HepG2 (cell line): ENCODE results near the gene RIMBP2. TPM values are rescaled to one million over a fixed set of nuclear protein-coding genes. Genes with fewer than 3 reads are reported as not detected.

ENCODE experiments used
- ATAC-seq: fragments of 200-7000 bp; cut with Tn5 transposase; 3 replicates; pipeline ENCODE4 v1.9.1; 2020; ENCODE audit warnings: mild to moderate bottlenecking, moderate library complexity
- BruUV-seq: library from RNA; stranded (reverse); fragments of 400-500 nt; replicated peaks from 2 replicates; lab custom pipeline; 2021; lab: Mats Ljungman, UMichigan
- CTCF ChIA-PET: fragments of 300-600 bp; formaldehyde crosslinking; extraction: SDS; loops from one replicate; lab custom pipeline; 2021; ENCODE audit warnings: low total read pairs, inconsistent platforms, low intra/inter-chr PET ratio; lab: Yijun Ruan, JAX
- POLR2A ChIA-PET: fragments of 350-600 bp; sonication (Branson Sonifier 250); formaldehyde crosslinking; loops from one replicate; lab custom pipeline; 2020; ENCODE audit warnings: antibody characterized with exemption, inconsistent platforms; lab: Yijun Ruan, JAX
- DNase-seq: peaks from one replicate; pipeline ENCODE4 v3.0.0-alpha.2; 2015; ENCODE audit warnings: low spot score
- FAIRE-seq: peaks from 3 replicates; lab custom pipeline; 2011; peaks lifted over from hg19 to GRCh38; lab: Jason Lieb, UNC
- H2AFZ ChIP-seq: one replicate; pipeline ENCODE4 v1.6.1; 2011; ENCODE audit warnings: low read length, inconsistent platforms
- H3K27ac ChIP-seq: fragments of 300-600 bp; 3 replicates; pipeline ENCODE4 v1.8.0; 2011; ENCODE audit warnings: mixed run types, mild to moderate bottlenecking, mixed read lengths, low read length, inconsistent platforms; ENCODE audit not compliant: insufficient read depth; ENCODE audit errors: extremely low read length
- H3K27me3 ChIP-seq, 2 experiments: fragments of 200-600 bp in 1 of 2; 2 replicates in 1 of 2; 3 replicates in 1 of 2; pipeline versions ENCODE4 v1.6.0 to v1.8.0; 2011; ENCODE audit warnings: low read length in 2 of 2, mild to moderate bottlenecking in 2 of 2, moderate library complexity in 2 of 2, inconsistent platforms in 1 of 2; ENCODE audit not compliant: insufficient read depth in 2 of 2, control insufficient read depth in 1 of 2
- H3K36me3 ChIP-seq, 2 experiments: fragments of 200-600 bp in 1 of 2; replicated peaks in 1 of 2; 2 replicates in 1 of 2; 3 replicates in 1 of 2; pipeline versions ENCODE4 v1.5.1 to v1.8.0; 2011; ENCODE audit warnings: low read length in 2 of 2, inconsistent platforms in 1 of 2; ENCODE audit not compliant: insufficient read depth in 2 of 2, control insufficient read depth in 1 of 2
- H3K4me1 ChIP-seq: 2 replicates; pipeline ENCODE4 v1.5.1; 2012; ENCODE audit warnings: low read length, inconsistent platforms; ENCODE audit not compliant: insufficient read depth
- H3K4me2 ChIP-seq: 2 replicates; pipeline ENCODE4 v1.6.0; 2011; ENCODE audit warnings: low read depth, low read length, inconsistent platforms
- H3K4me3 ChIP-seq, 3 experiments: fragments of 200-600 bp in 1 of 3; sonication (generic), shearing (Covaris generic) in 1 of 3; replicated peaks in 1 of 3; 2 replicates each; pipeline ENCODE4 v1.5.1; 2011 to 2016; ENCODE audit warnings: low read length in 3 of 3, inconsistent platforms in 2 of 3, low read depth in 2 of 3, mild to moderate bottlenecking in 2 of 3, control low read depth in 1 of 3, mixed read lengths in 1 of 3; ENCODE audit not compliant: insufficient read depth in 1 of 3
- H3K79me2 ChIP-seq: one replicate; pipeline ENCODE4 v1.6.1; 2011; ENCODE audit warnings: low read length, inconsistent platforms; ENCODE audit not compliant: insufficient read depth
- H3K9ac ChIP-seq: 2 replicates; pipeline ENCODE4 v1.6.0; 2011; ENCODE audit warnings: mild to moderate bottlenecking, low read depth, low read length, inconsistent platforms; ENCODE audit not compliant: insufficient read depth
- H3K9me3 ChIP-seq: 2 replicates; pipeline ENCODE4 v1.5.1; 2012; ENCODE audit warnings: mild to moderate bottlenecking, low read length
- H4K20me1 ChIP-seq: 2 replicates; pipeline ENCODE4 v1.6.0; 2011; ENCODE audit warnings: inconsistent platforms, mild to moderate bottlenecking, low read length, moderate library complexity; ENCODE audit not compliant: insufficient read depth
- DR1 ChIP-seq: sonication (generic); formaldehyde crosslinking; IDR thresholded peaks from 2 replicates; pipeline ENCODE4 v1.8.0; 2021; ENCODE audit warnings: mild to moderate bottlenecking, missing genetic modification reagents, inconsistent platforms
- HIVEP1 ChIP-seq: sonication (generic); formaldehyde crosslinking; IDR thresholded peaks from 2 replicates; pipeline ENCODE4 v1.4.0; 2020; ENCODE audit warnings: mild to moderate bottlenecking, missing genetic modification reagents
- IKZF4 ChIP-seq: sonication (generic); formaldehyde crosslinking; IDR thresholded peaks from 2 replicates; pipeline ENCODE4 v1.5.1; 2020; ENCODE audit warnings: borderline replicate concordance, mild to moderate bottlenecking, low read depth, missing genetic modification reagents; ENCODE audit errors: not compliant biosample characterization
- IRX3 ChIP-seq: sonication (generic); formaldehyde crosslinking; IDR thresholded peaks from 2 replicates; pipeline ENCODE4 v1.8.1; 2023; ENCODE audit warnings: mild to moderate bottlenecking, low read depth, missing genetic modification reagents, borderline replicate concordance
- MZF1 ChIP-seq: sonication (generic); formaldehyde crosslinking; IDR thresholded peaks from 2 replicates; pipeline ENCODE4 v1.8.1; 2023; ENCODE audit warnings: mild to moderate bottlenecking, missing genetic modification reagents, borderline replicate concordance
- PHF5A ChIP-seq: IDR thresholded peaks from one replicate; pipeline ENCODE4 v1.6.1; 2018; ENCODE audit warnings: low read depth, missing genetic modification reagents; ENCODE audit not compliant: unreplicated experiment
- RBM22 ChIP-seq: fragments of 200-400 bp; formaldehyde crosslinking; optimal IDR thresholded peaks from 2 replicates; pipeline ENCODE3; 2017; ENCODE audit warnings: mild to moderate bottlenecking, low read length, moderate library complexity
- STAG1 ChIP-seq: sonication (generic); formaldehyde crosslinking; IDR thresholded peaks from 2 replicates; pipeline ENCODE4 v1.4.0; 2020; ENCODE audit warnings: missing genetic modification reagents
- WGBS: methylation state at CpG from one replicate; pipeline ENCODE4 v1.1.6; 2017; ENCODE audit warnings: low lambda C conversion rate; 5-methylcytosine and 5-hydroxymethylcytosine counted together
- in situ Hi-C: cut with HindIII; loops from 2 replicates; pipeline ENCODE4 v1.10.0; 2017; ENCODE audit warnings: low pct_unique_long_range_greater_than_20kb; ENCODE audit not compliant: extremely low pct_ligation_motif_present
- intact Hi-C: fragments of 100-400 bp; cut with micrococcal nuclease; formaldehyde crosslinking; loops from one replicate; pipeline ENCODE4 v1.10.0; 2022; ENCODE audit not compliant: unreplicated experiment
- polyA plus RNA-seq, 8 experiments: library from polyadenylated mRNA; depleted of rRNA in 3 of 8; stranded (reverse) in 7 of 8; unstranded in 1 of 8; fragments of >200 nt; fragmentation: Illumina TruSeq in 4 of 8; extraction: Trizol in 4 of 8; gene quantifications; 2 replicates each; pipeline versions ENCODE4 v1.2.1 to v1.2.3, GENCODE V29; 2011 to 2016; ENCODE audit warnings: low read depth in 4 of 8, missing spikeins in 1 of 8, mixed read lengths in 1 of 8; ENCODE audit not compliant: insufficient read depth in 1 of 8
- total RNA-seq, 5 experiments: library from RNA; depleted of rRNA; stranded (reverse); fragments of >200 nt; fragmentation: Illumina TruSeq; extraction: Trizol; gene quantifications; 2 replicates each; pipeline ENCODE4 v1.2.3, GENCODE V29; 2016; ENCODE audit warnings: low read depth in 1 of 5
- TF ChIP-seq, protein P1 (sequence below): sonication (generic); formaldehyde crosslinking; IDR thresholded peaks from 2 replicates; pipeline ENCODE4 v1.4.0; 2020; ENCODE audit warnings: missing genetic modification reagents, borderline replicate concordance
- TF ChIP-seq, protein P2 (sequence below): sonication (generic); formaldehyde crosslinking; IDR thresholded peaks from 2 replicates; pipeline ENCODE4 v1.9.0; 2021; ENCODE audit warnings: missing genetic modification reagents, borderline replicate concordance
- TF ChIP-seq, protein P3 (sequence below): sonication (generic); formaldehyde crosslinking; IDR thresholded peaks from 2 replicates; pipeline ENCODE4 v1.4.0; 2020; ENCODE audit warnings: missing genetic modification reagents, mild to moderate bottlenecking, borderline replicate concordance

RIMBP2 gene
- total and polyA plus RNA-seq, 2 of the 13 experiments (the other 11 are each of a cell fraction or from before 2014, with no cell fraction given), result 0.03 TPM; not detected in 1

DNA sequence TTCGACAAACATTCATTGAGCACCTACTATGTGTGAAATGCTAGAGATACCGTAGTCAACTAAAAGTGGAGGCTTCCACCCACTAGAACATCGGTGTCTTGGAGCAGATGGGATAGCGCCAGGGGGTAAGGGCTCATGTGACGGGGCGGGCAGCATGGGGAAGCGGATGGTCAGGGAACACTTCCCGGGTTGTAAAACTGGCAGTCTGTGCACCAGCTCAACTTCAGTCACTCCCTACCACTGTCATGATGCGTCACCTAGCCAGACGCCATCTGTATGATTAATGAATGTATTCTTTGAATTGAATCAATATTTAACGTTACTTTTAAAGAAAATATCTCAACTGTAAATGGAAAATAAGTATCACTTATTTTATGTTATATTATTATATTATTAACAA is 284.9 kb downstream of the RIMBP2 start:
- intact Hi-C loops (no loop called here), in situ Hi-C loops (no loop called here)
- H3K9me3 ChIP-seq, result no peaks in the 10 kb centered on the region
- WGBS, result 36% methylated on average over 11 of the region's 11 CpGs
- TF ChIP-seq, protein P1, sequence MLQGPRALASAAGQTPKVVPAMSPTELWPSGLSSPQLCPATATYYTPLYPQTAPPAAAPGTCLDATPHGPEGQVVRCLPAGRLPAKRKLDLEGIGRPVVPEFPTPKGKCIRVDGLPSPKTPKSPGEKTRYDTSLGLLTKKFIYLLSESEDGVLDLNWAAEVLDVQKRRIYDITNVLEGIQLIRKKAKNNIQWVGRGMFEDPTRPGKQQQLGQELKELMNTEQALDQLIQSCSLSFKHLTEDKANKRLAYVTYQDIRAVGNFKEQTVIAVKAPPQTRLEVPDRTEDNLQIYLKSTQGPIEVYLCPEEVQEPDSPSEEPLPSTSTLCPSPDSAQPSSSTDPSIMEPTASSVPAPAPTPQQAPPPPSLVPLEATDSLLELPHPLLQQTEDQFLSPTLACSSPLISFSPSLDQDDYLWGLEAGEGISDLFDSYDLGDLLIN (CRISPR knock-in tag), result no peak
- TF ChIP-seq HIVEP1 (no peak), DR1 (CRISPR knock-in tag) (no peak), RBM22 (no peak), MZF1 (no peak), IRX3 (no peak), IKZF4 (no peak), PHF5A (CRISPR knock-in tag) (no peak), STAG1 (CRISPR knock-in tag) (no peak)
- TF ChIP-seq, protein P2, sequence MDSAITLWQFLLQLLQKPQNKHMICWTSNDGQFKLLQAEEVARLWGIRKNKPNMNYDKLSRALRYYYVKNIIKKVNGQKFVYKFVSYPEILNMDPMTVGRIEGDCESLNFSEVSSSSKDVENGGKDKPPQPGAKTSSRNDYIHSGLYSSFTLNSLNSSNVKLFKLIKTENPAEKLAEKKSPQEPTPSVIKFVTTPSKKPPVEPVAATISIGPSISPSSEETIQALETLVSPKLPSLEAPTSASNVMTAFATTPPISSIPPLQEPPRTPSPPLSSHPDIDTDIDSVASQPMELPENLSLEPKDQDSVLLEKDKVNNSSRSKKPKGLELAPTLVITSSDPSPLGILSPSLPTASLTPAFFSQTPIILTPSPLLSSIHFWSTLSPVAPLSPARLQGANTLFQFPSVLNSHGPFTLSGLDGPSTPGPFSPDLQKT (CRISPR knock-in tag), result no peak
- TF ChIP-seq, protein P3, sequence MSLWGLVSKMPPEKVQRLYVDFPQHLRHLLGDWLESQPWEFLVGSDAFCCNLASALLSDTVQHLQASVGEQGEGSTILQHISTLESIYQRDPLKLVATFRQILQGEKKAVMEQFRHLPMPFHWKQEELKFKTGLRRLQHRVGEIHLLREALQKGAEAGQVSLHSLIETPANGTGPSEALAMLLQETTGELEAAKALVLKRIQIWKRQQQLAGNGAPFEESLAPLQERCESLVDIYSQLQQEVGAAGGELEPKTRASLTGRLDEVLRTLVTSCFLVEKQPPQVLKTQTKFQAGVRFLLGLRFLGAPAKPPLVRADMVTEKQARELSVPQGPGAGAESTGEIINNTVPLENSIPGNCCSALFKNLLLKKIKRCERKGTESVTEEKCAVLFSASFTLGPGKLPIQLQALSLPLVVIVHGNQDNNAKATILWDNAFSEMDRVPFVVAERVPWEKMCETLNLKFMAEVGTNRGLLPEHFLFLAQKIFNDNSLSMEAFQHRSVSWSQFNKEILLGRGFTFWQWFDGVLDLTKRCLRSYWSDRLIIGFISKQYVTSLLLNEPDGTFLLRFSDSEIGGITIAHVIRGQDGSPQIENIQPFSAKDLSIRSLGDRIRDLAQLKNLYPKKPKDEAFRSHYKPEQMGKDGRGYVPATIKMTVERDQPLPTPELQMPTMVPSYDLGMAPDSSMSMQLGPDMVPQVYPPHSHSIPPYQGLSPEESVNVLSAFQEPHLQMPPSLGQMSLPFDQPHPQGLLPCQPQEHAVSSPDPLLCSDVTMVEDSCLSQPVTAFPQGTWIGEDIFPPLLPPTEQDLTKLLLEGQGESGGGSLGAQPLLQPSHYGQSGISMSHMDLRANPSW (CRISPR knock-in tag), result no peak
- no peaks in the 10 kb centered on the region for H3K79me2 ChIP-seq
- H2AFZ ChIP-seq, result no peak overlapping the region
- BruUV-seq, result no TSS peak
- ATAC-seq, result no peak
- no peak overlapping the region for H3K4me2 ChIP-seq
- no peak for DNase-seq
- FAIRE-seq, result no peak
- no peaks in the 10 kb centered on the region for H3K36me3 ChIP-seq
- no peak overlapping the region for H3K4me3 ChIP-seq
- ChIA-PET CTCF (no interaction called here), POLR2A (no interaction called here)
- H3K4me1 ChIP-seq, result no peaks in the 10 kb centered on the region
- H3K27me3 ChIP-seq, result peaks cover 9 to 64% of the 10 kb centered on the region in 2 experiments; a peak in 4 of 5 replicates
- H4K20me1 ChIP-seq, result no peaks in the 10 kb centered on the region
- H3K9ac ChIP-seq, result no peak overlapping the region
- H3K27ac ChIP-seq, result no peak overlapping the region
